Progenitor cell of endocrine pancreas (in vitro differentiated cells): ENCODE results near the gene SURF6. TPM values are rescaled to one million over a fixed set of nuclear protein-coding genes. Genes with fewer than 3 reads are reported as not detected.
"Not testable (repeated sequence)": the region's sequence is repeated elsewhere in the genome, so short reads cannot be mapped to it uniquely, and the experiment has no call there.

Source experiments
- DNase-seq: peaks from one replicate; pipeline ENCODE4 v3.0.0; 2021; ENCODE audit warnings: low spot score; ENCODE audit not compliant: unreplicated experiment
- H3K27ac Mint-ChIP-seq: 2 replicates; pipeline ENCODE4 v1.8.0; 2021; ENCODE audit warnings: mild to moderate bottlenecking, moderate library complexity, mixed read lengths
- H3K27me3 Mint-ChIP-seq: 2 replicates; pipeline ENCODE4 v1.8.0; 2021; ENCODE audit warnings: mixed read lengths
- H3K36me3 Mint-ChIP-seq: 2 replicates; pipeline ENCODE4 v1.8.0; 2022; ENCODE audit warnings: mixed read lengths; ENCODE audit not compliant: insufficient read depth
- H3K4me1 Mint-ChIP-seq: 2 replicates; pipeline ENCODE4 v1.8.0; 2021; ENCODE audit warnings: low read depth, mixed read lengths
- H3K4me3 Mint-ChIP-seq: 2 replicates; pipeline ENCODE4 v1.8.0; 2021; ENCODE audit warnings: low read depth, mild to moderate bottlenecking, moderate library complexity, mixed read lengths
- H3K9me3 Mint-ChIP-seq: 2 replicates; pipeline ENCODE4 v1.8.0; 2021; ENCODE audit warnings: low read depth, mixed read lengths
- CTCF ChIP-seq: fragments of 200-600 bp; sonication (generic); IDR thresholded peaks from one replicate; pipeline ENCODE4 v1.5.0; 2021; ENCODE audit warnings: antibody characterized with exemption, mild to moderate bottlenecking; ENCODE audit not compliant: unreplicated experiment
- total RNA-seq: library from RNA; stranded (reverse); gene quantifications from 2 replicates; pipeline ENCODE4 v1.2.1, GENCODE V29; 2021

Gene SURF6
- total RNA-seq, 1 donor from 2014 or later, result 23.1 TPM

GRCh38 chr9:133303266-133304157 lies 32.5 kb downstream of the SURF6 start:
- TF ChIP-seq CTCF, result no peak
- peaks cover 5% of the 10 kb centered on the region for H3K4me1 Mint-ChIP-seq
- H3K27ac Mint-ChIP-seq, result no peak overlapping the region
- no peak overlapping the region for H3K4me3 Mint-ChIP-seq
- no peaks in the 10 kb centered on the region for H3K36me3 Mint-ChIP-seq
- H3K27me3 Mint-ChIP-seq, result peaks cover 23% of the 10 kb centered on the region
- DNase-seq, result no peak
- no peaks in the 10 kb centered on the region for H3K9me3 Mint-ChIP-seq

GRCh38 chr9:133301253-133302230 lies 34.4 kb downstream of the SURF6 start:
- H3K27me3 Mint-ChIP-seq, result peaks cover 14% of the 10 kb centered on the region
- H3K9me3 Mint-ChIP-seq, result no peaks in the 10 kb centered on the region
- TF ChIP-seq CTCF, result no peak
- no peak for DNase-seq
- H3K27ac Mint-ChIP-seq, result peak overlapping the region; percentile 47
- no peak overlapping the region for H3K4me3 Mint-ChIP-seq
- no peaks in the 10 kb centered on the region for H3K36me3 Mint-ChIP-seq
- peaks cover 5% of the 10 kb centered on the region for H3K4me1 Mint-ChIP-seq

GRCh38 chr9:133299996-133300395 lies 36.0 kb downstream of the SURF6 start:
- not testable (repeated sequence) for H3K27me3 Mint-ChIP-seq, H3K36me3 Mint-ChIP-seq, H3K27ac Mint-ChIP-seq, H3K4me1 Mint-ChIP-seq, DNase-seq, H3K4me3 Mint-ChIP-seq, H3K9me3 Mint-ChIP-seq

GRCh38 chr9:133294257-133294656 lies 41.7 kb downstream of the SURF6 start:
- peaks cover 3% of the 10 kb centered on the region for H3K27me3 Mint-ChIP-seq
- no peak for TF ChIP-seq CTCF
- H3K27ac Mint-ChIP-seq, result no peak overlapping the region
- H3K9me3 Mint-ChIP-seq, result peaks cover 42% of the 10 kb centered on the region
- peaks cover 2% of the 10 kb centered on the region for H3K36me3 Mint-ChIP-seq
- no peak overlapping the region for H3K4me3 Mint-ChIP-seq
- DNase-seq, result no peak
- H3K4me1 Mint-ChIP-seq, result no peaks in the 10 kb centered on the region

- no peak for TF ChIP-seq CTCF
- Mint-ChIP-seq H3K9me3 (peaks cover 44% of the 10 kb centered on the region), H3K36me3 (peaks cover 3% of the 10 kb centered on the region), H3K27ac (no peak overlapping the region), H3K27me3 (peaks cover 3% of the 10 kb centered on the region), H3K4me3 (no peak overlapping the region), H3K4me1 (no peaks in the 10 kb centered on the region)
- no peak for DNase-seq
Observed at GRCh38 chr9:133290751-133291302, 45.2 kb downstream of the SURF6 start.
